SK-N-SH treated with all-trans-retinoic acid at 6 μM for 48 hours (cell line): ENCODE data around the gene INCENP.

Source experiments
- BACH2 ChIP-seq: fragments of 250-450 bp; sonication (Bioruptor Pico); IDR thresholded peaks from 2 replicates; pipeline ENCODE4 v1.9.0; 2021; ENCODE audit warnings: mild to moderate bottlenecking, borderline replicate concordance
- ESRRG ChIP-seq: fragments of 250-450 bp; sonication (Bioruptor Pico); IDR thresholded peaks from 2 replicates; pipeline ENCODE4 v1.6.1; 2021; ENCODE audit warnings: mild to moderate bottlenecking
- GLIS3 ChIP-seq: fragments of 250-450 bp; sonication (Bioruptor Pico); IDR thresholded peaks from 2 replicates; pipeline ENCODE4 v1.5.0; 2020; ENCODE audit warnings: mild to moderate bottlenecking, moderate library complexity
- ISL1 ChIP-seq: fragments of 250-450 bp; sonication (Bioruptor Pico); IDR thresholded peaks from 2 replicates; pipeline ENCODE4 v2.1.2; 2022; ENCODE audit warnings: mild to moderate bottlenecking, moderate library complexity
- OSR1 ChIP-seq: fragments of 250-450 bp; sonication (Bioruptor Pico); IDR thresholded peaks from 2 replicates; pipeline ENCODE4 v1.8.0; 2022; ENCODE audit warnings: moderate library complexity, mild to moderate bottlenecking, inconsistent platforms
- TCF4 ChIP-seq: fragments of 250-450 bp; sonication (Bioruptor Pico); IDR thresholded peaks from 2 replicates; pipeline ENCODE4 v1.8.0; 2021; ENCODE audit warnings: mild to moderate bottlenecking, moderate library complexity, borderline replicate concordance
- TOX ChIP-seq: fragments of 250-450 bp; sonication (Bioruptor Pico); IDR thresholded peaks from 2 replicates; pipeline ENCODE4 v1.8.0; 2021; ENCODE audit warnings: mild to moderate bottlenecking, moderate library complexity, borderline replicate concordance
- ZC3H10 ChIP-seq: fragments of 250-450 bp; sonication (Bioruptor Pico); IDR thresholded peaks from 2 replicates; pipeline ENCODE4 v1.5.1; 2021; ENCODE audit warnings: mild to moderate bottlenecking, moderate library complexity
- ZNF70 ChIP-seq: fragments of 450-650 bp; formaldehyde crosslinking; IDR thresholded peaks from 2 replicates; pipeline ENCODE4 v1.5.0; 2020; ENCODE audit warnings: mild to moderate bottlenecking, moderate library complexity
- TF ChIP-seq, protein P1 (sequence below): fragments of 250-450 bp; sonication (Bioruptor Pico); IDR thresholded peaks from 2 replicates; pipeline ENCODE4 v1.5.1; 2020; ENCODE audit warnings: low read depth, mild to moderate bottlenecking, moderate library complexity
- TF ChIP-seq, protein P2 (sequence below): fragments of 250-450 bp; sonication (Bioruptor Pico); IDR thresholded peaks from 2 replicates; pipeline ENCODE4 v1.8.0; 2021; ENCODE audit warnings: low read depth, mild to moderate bottlenecking, moderate library complexity, borderline replicate concordance

DNA sequence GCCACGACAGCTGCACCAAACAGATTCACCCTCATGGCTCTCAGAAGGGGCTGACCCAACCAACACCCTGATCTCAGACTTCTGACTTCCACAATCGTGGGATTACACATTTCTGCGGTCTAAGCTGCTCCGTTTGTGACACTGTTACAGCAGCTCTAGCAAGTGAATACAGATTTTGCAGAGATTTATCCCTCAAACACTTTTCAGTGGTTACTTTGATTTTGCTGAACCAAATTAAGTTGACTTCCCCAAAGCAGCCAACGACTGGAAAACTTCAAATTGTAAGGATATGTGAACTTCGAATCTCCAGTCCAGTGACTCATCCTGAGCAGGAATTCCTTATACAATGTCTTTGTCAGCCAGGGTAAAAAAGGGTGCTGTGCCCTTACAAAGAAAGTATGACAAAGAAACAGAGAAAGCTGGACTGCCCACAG, 14.8 kb upstream of the INCENP start:
- TF ChIP-seq ZC3H10 (no peak), ESRRG (CRISPR knock-in tag) (no peak), ZNF70 (CRISPR knock-in tag) (no peak), OSR1 (CRISPR knock-in tag) (no peak), BACH2 (CRISPR knock-in tag) (no peak), TOX (CRISPR knock-in tag) (no peak), TCF4 (no peak), ISL1 (CRISPR knock-in tag) (no peak), GLIS3 (CRISPR knock-in tag) (no peak)
- TF ChIP-seq, protein P1, sequence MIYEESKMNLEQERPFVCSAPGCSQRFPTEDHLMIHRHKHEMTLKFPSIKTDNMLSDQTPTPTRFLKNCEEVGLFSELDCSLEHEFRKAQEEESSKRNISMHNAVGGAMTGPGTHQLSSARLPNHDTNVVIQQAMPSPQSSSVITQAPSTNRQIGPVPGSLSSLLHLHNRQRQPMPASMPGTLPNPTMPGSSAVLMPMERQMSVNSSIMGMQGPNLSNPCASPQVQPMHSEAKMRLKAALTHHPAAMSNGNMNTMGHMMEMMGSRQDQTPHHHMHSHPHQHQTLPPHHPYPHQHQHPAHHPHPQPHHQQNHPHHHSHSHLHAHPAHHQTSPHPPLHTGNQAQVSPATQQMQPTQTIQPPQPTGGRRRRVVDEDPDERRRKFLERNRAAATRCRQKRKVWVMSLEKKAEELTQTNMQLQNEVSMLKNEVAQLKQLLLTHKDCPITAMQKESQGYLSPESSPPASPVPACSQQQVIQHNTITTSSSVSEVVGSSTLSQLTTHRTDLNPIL (CRISPR knock-in tag), result no peak
- TF ChIP-seq, protein P2, sequence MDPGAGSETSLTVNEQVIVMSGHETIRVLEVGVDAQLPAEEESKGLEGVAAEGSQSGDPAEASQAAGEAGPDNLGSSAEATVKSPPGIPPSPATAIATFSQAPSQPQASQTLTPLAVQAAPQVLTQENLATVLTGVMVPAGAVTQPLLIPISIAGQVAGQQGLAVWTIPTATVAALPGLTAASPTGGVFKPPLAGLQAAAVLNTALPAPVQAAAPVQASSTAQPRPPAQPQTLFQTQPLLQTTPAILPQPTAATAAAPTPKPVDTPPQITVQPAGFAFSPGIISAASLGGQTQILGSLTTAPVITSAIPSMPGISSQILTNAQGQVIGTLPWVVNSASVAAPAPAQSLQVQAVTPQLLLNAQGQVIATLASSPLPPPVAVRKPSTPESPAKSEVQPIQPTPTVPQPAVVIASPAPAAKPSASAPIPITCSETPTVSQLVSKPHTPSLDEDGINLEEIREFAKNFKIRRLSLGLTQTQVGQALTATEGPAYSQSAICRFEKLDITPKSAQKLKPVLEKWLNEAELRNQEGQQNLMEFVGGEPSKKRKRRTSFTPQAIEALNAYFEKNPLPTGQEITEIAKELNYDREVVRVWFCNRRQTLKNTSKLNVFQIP, result no peak
